GM12878 (cell line): ENCODE measurements around the gene CMTM3.
A peak's percentile ranks its signal among the peaks of the same experiment; 100 is the strongest.

Source experiments
- EP300 ChIP-seq, 2 experiments: fragments of 150-350 bp in 1 of 2; IDR thresholded peaks; 2 replicates each; pipeline ENCODE4 v1.6.1; 2011 to 2012; ENCODE audit warnings: low read depth in 2 of 2, low read length in 2 of 2, borderline replicate concordance in 1 of 2, improper control_type of control experiment in 1 of 2, inconsistent platforms in 1 of 2; ENCODE audit not compliant: control insufficient read depth in 1 of 2
- GABPA ChIP-seq: IDR thresholded peaks from 2 replicates; pipeline ENCODE4 v1.6.1; 2014; ENCODE audit warnings: antibody characterized with exemption, low read depth, mild to moderate bottlenecking, inconsistent platforms
- NFIC ChIP-seq: IDR thresholded peaks from 2 replicates; pipeline ENCODE4 v1.6.1; 2012; ENCODE audit warnings: low read depth, mild to moderate bottlenecking, inconsistent platforms, low read length, moderate library complexity
- SMAD1 ChIP-seq: fragments of 450-650 bp; IDR thresholded peaks from 2 replicates; pipeline ENCODE4 v1.6.1; 2018; ENCODE audit warnings: mild to moderate bottlenecking, low read depth; ENCODE audit not compliant: partially characterized antibody
- TCF3 ChIP-seq: IDR thresholded peaks from 2 replicates; pipeline ENCODE4 v1.6.1; 2012; ENCODE audit warnings: low read depth, mild to moderate bottlenecking, low read length, borderline replicate concordance; ENCODE audit not compliant: insufficient read depth
- TF ChIP-seq, protein P1 (sequence below): fragments of 450-650 bp; IDR thresholded peaks from 2 replicates; pipeline ENCODE4 v1.6.1; 2017; ENCODE audit warnings: mild to moderate bottlenecking, low read depth, inconsistent platforms; ENCODE audit not compliant: poor library complexity, severe bottlenecking
- TF ChIP-seq, protein P2 (sequence below), 3 experiments: IDR thresholded peaks in 2 of 3; conservative IDR thresholded peaks in 1 of 3; 2 replicates each; pipeline ENCODE4 v1.5.1; 2011; ENCODE audit warnings: low read depth in 3 of 3, low read length in 3 of 3, mild to moderate bottlenecking in 3 of 3, control low read depth in 2 of 3, moderate library complexity in 2 of 3, inconsistent platforms in 1 of 3, mixed read lengths in 1 of 3; ENCODE audit not compliant: control insufficient read depth in 2 of 3, insufficient read depth in 1 of 3; ENCODE audit errors: extremely low read depth in 1 of 3
- TF ChIP-seq, protein P3 (sequence below): fragments of 450-650 bp; IDR thresholded peaks from 2 replicates; pipeline ENCODE4 v1.6.1; 2017; ENCODE audit warnings: mild to moderate bottlenecking
- TF ChIP-seq, protein P4 (sequence below): IDR thresholded peaks from 2 replicates; pipeline ENCODE4 v1.6.1; 2012; ENCODE audit warnings: low read depth, low read length, improper control_type of control experiment
- TF ChIP-seq, protein P5 (sequence below): IDR thresholded peaks from 2 replicates; pipeline ENCODE4 v1.6.1; 2011; ENCODE audit warnings: borderline replicate concordance, low read depth, mild to moderate bottlenecking, moderate library complexity, mixed read lengths, low read length; ENCODE audit not compliant: insufficient read depth; ENCODE audit errors: extremely low read length
- TF ChIP-seq, protein P6 (sequence below): fragments of 450-650 bp; IDR thresholded peaks from 2 replicates; pipeline ENCODE4 v1.6.1; 2016; ENCODE audit warnings: mild to moderate bottlenecking

DNA sequence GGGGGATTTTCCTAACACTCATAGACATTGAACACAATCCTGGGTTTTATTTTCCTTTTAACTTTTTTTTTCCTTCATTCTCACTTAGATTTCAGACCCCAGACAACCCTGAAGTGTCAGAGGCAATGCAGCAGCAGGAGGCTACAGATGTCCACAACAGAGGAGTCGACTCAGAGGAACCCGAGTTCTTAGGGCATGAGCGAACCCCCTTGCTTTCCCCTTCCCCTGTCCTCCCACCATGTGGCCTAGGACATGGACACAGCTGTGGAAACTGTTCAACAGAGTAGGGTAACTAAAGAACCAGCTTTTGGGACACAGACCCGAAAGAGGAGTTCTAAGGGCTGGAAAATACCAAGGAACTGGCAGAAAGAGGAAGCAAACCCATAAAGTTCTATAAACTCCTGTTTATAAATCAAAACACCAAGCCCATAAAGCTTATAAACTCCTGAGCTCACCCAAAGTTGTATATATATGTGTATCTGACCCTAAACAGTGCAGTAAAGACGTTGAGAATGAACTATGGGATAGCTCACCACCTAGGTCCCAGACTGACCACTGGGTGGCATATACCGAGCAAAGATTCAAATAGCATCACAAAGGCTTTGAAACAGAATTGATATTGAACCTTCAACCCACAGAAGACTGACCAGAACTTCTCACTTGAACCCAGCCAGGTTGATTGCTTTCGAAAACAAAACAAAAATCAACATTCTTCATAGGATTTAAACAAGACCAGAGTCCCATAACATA, 58.1 kb downstream of the CMTM3 start:
- TF ChIP-seq, protein P1, sequence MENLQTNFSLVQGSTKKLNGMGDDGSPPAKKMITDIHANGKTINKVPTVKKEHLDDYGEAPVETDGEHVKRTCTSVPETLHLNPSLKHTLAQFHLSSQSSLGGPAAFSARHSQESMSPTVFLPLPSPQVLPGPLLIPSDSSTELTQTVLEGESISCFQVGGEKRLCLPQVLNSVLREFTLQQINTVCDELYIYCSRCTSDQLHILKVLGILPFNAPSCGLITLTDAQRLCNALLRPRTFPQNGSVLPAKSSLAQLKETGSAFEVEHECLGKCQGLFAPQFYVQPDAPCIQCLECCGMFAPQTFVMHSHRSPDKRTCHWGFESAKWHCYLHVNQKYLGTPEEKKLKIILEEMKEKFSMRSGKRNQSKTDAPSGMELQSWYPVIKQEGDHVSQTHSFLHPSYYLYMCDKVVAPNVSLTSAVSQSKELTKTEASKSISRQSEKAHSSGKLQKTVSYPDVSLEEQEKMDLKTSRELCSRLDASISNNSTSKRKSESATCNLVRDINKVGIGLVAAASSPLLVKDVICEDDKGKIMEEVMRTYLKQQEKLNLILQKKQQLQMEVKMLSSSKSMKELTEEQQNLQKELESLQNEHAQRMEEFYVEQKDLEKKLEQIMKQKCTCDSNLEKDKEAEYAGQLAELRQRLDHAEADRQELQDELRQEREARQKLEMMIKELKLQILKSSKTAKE = no peak
- TF ChIP-seq, protein P2, sequence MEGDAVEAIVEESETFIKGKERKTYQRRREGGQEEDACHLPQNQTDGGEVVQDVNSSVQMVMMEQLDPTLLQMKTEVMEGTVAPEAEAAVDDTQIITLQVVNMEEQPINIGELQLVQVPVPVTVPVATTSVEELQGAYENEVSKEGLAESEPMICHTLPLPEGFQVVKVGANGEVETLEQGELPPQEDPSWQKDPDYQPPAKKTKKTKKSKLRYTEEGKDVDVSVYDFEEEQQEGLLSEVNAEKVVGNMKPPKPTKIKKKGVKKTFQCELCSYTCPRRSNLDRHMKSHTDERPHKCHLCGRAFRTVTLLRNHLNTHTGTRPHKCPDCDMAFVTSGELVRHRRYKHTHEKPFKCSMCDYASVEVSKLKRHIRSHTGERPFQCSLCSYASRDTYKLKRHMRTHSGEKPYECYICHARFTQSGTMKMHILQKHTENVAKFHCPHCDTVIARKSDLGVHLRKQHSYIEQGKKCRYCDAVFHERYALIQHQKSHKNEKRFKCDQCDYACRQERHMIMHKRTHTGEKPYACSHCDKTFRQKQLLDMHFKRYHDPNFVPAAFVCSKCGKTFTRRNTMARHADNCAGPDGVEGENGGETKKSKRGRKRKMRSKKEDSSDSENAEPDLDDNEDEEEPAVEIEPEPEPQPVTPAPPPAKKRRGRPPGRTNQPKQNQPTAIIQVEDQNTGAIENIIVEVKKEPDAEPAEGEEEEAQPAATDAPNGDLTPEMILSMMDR (IDR thresholded peaks at IDR 0.05 in 2 of 3, conservative IDR thresholded peaks at IDR 0.05 in 1 of 3; ENCODE audit: control insufficient read depth in 2 of 3, extremely low read depth in 1 of 3, insufficient read depth in 1 of 3, low read depth in 3 of 3, low read length in 3 of 3) = peak; percentile 38 to 43 (median 40); a peak in 5 of 6 replicates
- no peak for TF ChIP-seq EP300 (IDR thresholded peaks at IDR 0.05; ENCODE audit: borderline replicate concordance in 1 of 2, control insufficient read depth in 1 of 2, low read depth in 2 of 2, low read length in 2 of 2)
- TF ChIP-seq, protein P3, sequence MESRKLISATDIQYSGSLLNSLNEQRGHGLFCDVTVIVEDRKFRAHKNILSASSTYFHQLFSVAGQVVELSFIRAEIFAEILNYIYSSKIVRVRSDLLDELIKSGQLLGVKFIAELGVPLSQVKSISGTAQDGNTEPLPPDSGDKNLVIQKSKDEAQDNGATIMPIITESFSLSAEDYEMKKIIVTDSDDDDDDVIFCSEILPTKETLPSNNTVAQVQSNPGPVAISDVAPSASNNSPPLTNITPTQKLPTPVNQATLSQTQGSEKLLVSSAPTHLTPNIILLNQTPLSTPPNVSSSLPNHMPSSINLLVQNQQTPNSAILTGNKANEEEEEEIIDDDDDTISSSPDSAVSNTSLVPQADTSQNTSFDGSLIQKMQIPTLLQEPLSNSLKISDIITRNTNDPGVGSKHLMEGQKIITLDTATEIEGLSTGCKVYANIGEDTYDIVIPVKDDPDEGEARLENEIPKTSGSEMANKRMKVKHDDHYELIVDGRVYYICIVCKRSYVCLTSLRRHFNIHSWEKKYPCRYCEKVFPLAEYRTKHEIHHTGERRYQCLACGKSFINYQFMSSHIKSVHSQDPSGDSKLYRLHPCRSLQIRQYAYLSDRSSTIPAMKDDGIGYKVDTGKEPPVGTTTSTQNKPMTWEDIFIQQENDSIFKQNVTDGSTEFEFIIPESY = no peak
- no peak for TF ChIP-seq SMAD1
- TF ChIP-seq, protein P4, sequence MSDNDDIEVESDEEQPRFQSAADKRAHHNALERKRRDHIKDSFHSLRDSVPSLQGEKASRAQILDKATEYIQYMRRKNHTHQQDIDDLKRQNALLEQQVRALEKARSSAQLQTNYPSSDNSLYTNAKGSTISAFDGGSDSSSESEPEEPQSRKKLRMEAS = no peak
- TF ChIP-seq TCF3 = no peak
- TF ChIP-seq, protein P5, sequence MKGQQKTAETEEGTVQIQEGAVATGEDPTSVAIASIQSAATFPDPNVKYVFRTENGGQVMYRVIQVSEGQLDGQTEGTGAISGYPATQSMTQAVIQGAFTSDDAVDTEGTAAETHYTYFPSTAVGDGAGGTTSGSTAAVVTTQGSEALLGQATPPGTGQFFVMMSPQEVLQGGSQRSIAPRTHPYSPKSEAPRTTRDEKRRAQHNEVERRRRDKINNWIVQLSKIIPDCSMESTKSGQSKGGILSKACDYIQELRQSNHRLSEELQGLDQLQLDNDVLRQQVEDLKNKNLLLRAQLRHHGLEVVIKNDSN = no peak
- TF ChIP-seq NFIC = no peak
- TF ChIP-seq, protein P6, sequence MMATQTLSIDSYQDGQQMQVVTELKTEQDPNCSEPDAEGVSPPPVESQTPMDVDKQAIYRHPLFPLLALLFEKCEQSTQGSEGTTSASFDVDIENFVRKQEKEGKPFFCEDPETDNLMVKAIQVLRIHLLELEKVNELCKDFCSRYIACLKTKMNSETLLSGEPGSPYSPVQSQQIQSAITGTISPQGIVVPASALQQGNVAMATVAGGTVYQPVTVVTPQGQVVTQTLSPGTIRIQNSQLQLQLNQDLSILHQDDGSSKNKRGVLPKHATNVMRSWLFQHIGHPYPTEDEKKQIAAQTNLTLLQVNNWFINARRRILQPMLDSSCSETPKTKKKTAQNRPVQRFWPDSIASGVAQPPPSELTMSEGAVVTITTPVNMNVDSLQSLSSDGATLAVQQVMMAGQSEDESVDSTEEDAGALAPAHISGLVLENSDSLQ = no peak
- no peak for TF ChIP-seq GABPA
